Muscle layer of duodenum (tissue), 2 donors: ENCODE results near the gene LONP1.

Experiments used
- H3K27ac ChIP-seq: one replicate; pipeline ENCODE4 v1.7.0; 2013; ENCODE audit warnings: mild to moderate bottlenecking, low read length
- H3K27me3 ChIP-seq: one replicate; pipeline ENCODE4 v1.7.0; 2013; ENCODE audit warnings: low read depth, mild to moderate bottlenecking, control low read depth, low read length
- H3K36me3 ChIP-seq, 2 donors: one replicate each; pipeline ENCODE4 v1.7.0; 2013; ENCODE audit warnings: low read length in 2 of 2, control low read depth in 1 of 2, mild to moderate bottlenecking in 1 of 2; ENCODE audit not compliant: insufficient read depth in 2 of 2, control insufficient read depth in 1 of 2
- H3K4me1 ChIP-seq, 2 donors: one replicate each; pipeline ENCODE4 v1.7.0; 2013; ENCODE audit warnings: low read length in 2 of 2, mild to moderate bottlenecking in 2 of 2, control low read depth in 1 of 2, moderate library complexity in 1 of 2; ENCODE audit not compliant: insufficient read depth in 2 of 2, control insufficient read depth in 1 of 2
- H3K4me3 ChIP-seq, 2 donors: one replicate each; pipeline ENCODE4 v1.7.0; 2013; ENCODE audit warnings: low read length in 2 of 2, low read depth in 1 of 2, mild to moderate bottlenecking in 1 of 2
- H3K9me3 ChIP-seq, 2 donors: one replicate each; pipeline ENCODE4 v1.7.0; 2013; ENCODE audit warnings: low read length in 2 of 2, control low read depth in 1 of 2, mild to moderate bottlenecking in 1 of 2; ENCODE audit not compliant: control insufficient read depth in 1 of 2
- donor health status: healthy.

Gene LONP1

GRCh38 chr19:5681391-5682106 lies 38.4 kb downstream of the LONP1 start:
- Histone ChIP-seq H3K27ac (no peak overlapping the region), H3K36me3 (no peaks in the 10 kb centered on the region), H3K9me3 (no peaks in the 10 kb centered on the region), H3K4me1 (peaks cover 6 to 19% of the 10 kb centered on the region in 2 donors), H3K4me3 (peak overlapping the region; percentile 96 to 97), H3K27me3 (no peaks in the 10 kb centered on the region)

- no peaks in the 10 kb centered on the region for H3K36me3 ChIP-seq
- peak within 1 kb of the TSS; percentile 91 for H3K27ac ChIP-seq
Measured at GRCh38 chr19:5680437-5681368, 39.2 kb downstream of the LONP1 start, which contains the start of the genes HSD11B1L and MICOS13. Gene HSD11B1L (plus strand): TSS chr19:5681027. CDS start chr19:5684833, 3,806 bp downstream. Gene MICOS13 (minus strand): TSS chr19:5680516. CDS start chr19:5680486, 30 bp downstream.

GRCh38 chr19:5680084-5680436 lies 39.9 kb downstream of the LONP1 start:
- Histone ChIP-seq H3K27ac (peak overlapping the region; percentile 91), H3K4me3 (peak overlapping the region; percentile 96 to 97), H3K4me1 (peaks cover 6 to 19% of the 10 kb centered on the region in 2 donors), H3K36me3 (no peaks in the 10 kb centered on the region), H3K27me3 (no peaks in the 10 kb centered on the region), H3K9me3 (no peaks in the 10 kb centered on the region)

More at GRCh38 chr19:5680437-5681368, 39.2 kb downstream of the LONP1 start, which contains the start of the genes HSD11B1L and MICOS13:
- no peaks in the 10 kb centered on the region for H3K9me3 ChIP-seq
- peaks cover 6 to 19% of the 10 kb centered on the region in 2 donors for H3K4me1 ChIP-seq
- H3K4me3 ChIP-seq, result peak within 1 kb of the TSS; percentile 96 to 97
- H3K27me3 ChIP-seq, result no peaks in the 10 kb centered on the region

GRCh38 chr19:5679289-5680083 lies 40.5 kb downstream of the LONP1 start:
- H3K36me3 ChIP-seq, result no peaks in the 10 kb centered on the region
- peaks cover 6 to 19% of the 10 kb centered on the region in 2 donors for H3K4me1 ChIP-seq
- peak overlapping the region; percentile 91 for H3K27ac ChIP-seq
- H3K9me3 ChIP-seq, result no peaks in the 10 kb centered on the region
- H3K27me3 ChIP-seq, result no peaks in the 10 kb centered on the region
- H3K4me3 ChIP-seq, result peak overlapping the region; percentile 96 to 97

GRCh38 chr19:5678071-5678718 lies 41.8 kb downstream of the LONP1 start:
- Histone ChIP-seq H3K27me3 (no peaks in the 10 kb centered on the region), H3K4me1 (peaks cover 6 to 19% of the 10 kb centered on the region in 2 donors), H3K27ac (no peak overlapping the region), H3K4me3 (no peak overlapping the region), H3K9me3 (no peaks in the 10 kb centered on the region), H3K36me3 (no peaks in the 10 kb centered on the region)

- no peak overlapping the region for H3K4me3 ChIP-seq
Measured at GRCh38 chr19:5677580-5677979, 42.4 kb downstream of the LONP1 start.

GRCh38 chr19:5677136-5677535 lies 42.8 kb downstream of the LONP1 start:
- no peaks in the 10 kb centered on the region for H3K9me3 ChIP-seq
- H3K4me1 ChIP-seq, result peaks cover 6 to 19% of the 10 kb centered on the region in 2 donors
- H3K4me3 ChIP-seq, result no peak overlapping the region
- H3K27me3 ChIP-seq, result no peaks in the 10 kb centered on the region
- no peak overlapping the region for H3K27ac ChIP-seq
- H3K36me3 ChIP-seq, result no peaks in the 10 kb centered on the region

More at GRCh38 chr19:5677580-5677979, 42.4 kb downstream of the LONP1 start:
- Histone ChIP-seq H3K27ac (no peak overlapping the region), H3K27me3 (no peaks in the 10 kb centered on the region), H3K4me1 (peaks cover 6 to 19% of the 10 kb centered on the region in 2 donors), H3K36me3 (no peaks in the 10 kb centered on the region), H3K9me3 (no peaks in the 10 kb centered on the region)

- no peaks in the 10 kb centered on the region for H3K27me3 ChIP-seq
- no peak overlapping the region for H3K27ac ChIP-seq
- no peaks in the 10 kb centered on the region for H3K9me3 ChIP-seq
- no peaks in the 10 kb centered on the region for H3K36me3 ChIP-seq
- H3K4me3 ChIP-seq, result no peak overlapping the region
- H3K4me1 ChIP-seq, result peaks cover 6 to 19% of the 10 kb centered on the region in 2 donors
Measured at GRCh38 chr19:5676772-5677105, 43.2 kb downstream of the LONP1 start.

GRCh38 chr19:5676105-5676771 lies 43.7 kb downstream of the LONP1 start:
- peaks cover 6 to 14% of the 10 kb centered on the region in 2 donors for H3K4me1 ChIP-seq
- H3K9me3 ChIP-seq, result no peaks in the 10 kb centered on the region
- no peaks in the 10 kb centered on the region for H3K36me3 ChIP-seq
- H3K27ac ChIP-seq, result no peak overlapping the region
- H3K27me3 ChIP-seq, result no peaks in the 10 kb centered on the region
- H3K4me3 ChIP-seq, result no peak overlapping the region

- Histone ChIP-seq H3K36me3 (peaks cover 0 to 3% of the 10 kb centered on the region in 2 donors), H3K27ac (no peak overlapping the region), H3K4me3 (no peak overlapping the region), H3K27me3 (no peaks in the 10 kb centered on the region), H3K9me3 (no peaks in the 10 kb centered on the region), H3K4me1 (peaks cover 6 to 9% of the 10 kb centered on the region in 2 donors)
Measured at GRCh38 chr19:5674714-5675113, 45.2 kb downstream of the LONP1 start.
